ENCODE results near the gene CEP350.

Gene CEP350

GRCh38 chr1:180141381-180141934, 186.8 kb downstream of the CEP350 start:
- H3K27me3 ChIP-seq (ENCODE audit: insufficient read depth, insufficient read length): no peaks in the 10 kb centered on the region
- no peaks in the 10 kb centered on the region for H3K9me3 ChIP-seq (ENCODE audit: insufficient read depth, low read length)
- TF ChIP-seq SUZ12 (IDR thresholded peaks at IDR 0.05; ENCODE audit: extremely low read depth, insufficient read depth, insufficient read length): no peak
- no peak for TF ChIP-seq ZNF274 (IDR thresholded peaks at IDR 0.05; ENCODE audit: low read depth, low read length)
- no peak for DNase-seq (ENCODE audit: low read depth, low spot score)
- H3K4me3 ChIP-seq (ENCODE audit: insufficient read length, low read depth): no peak overlapping the region
- H3K36me3 ChIP-seq (ENCODE audit: insufficient read depth, insufficient read length, low read length): no peaks in the 10 kb centered on the region
- H3K4me1 ChIP-seq (ENCODE audit: insufficient read depth, insufficient read length): no peaks in the 10 kb centered on the region
- no peak overlapping the region for H3K9ac ChIP-seq (ENCODE audit: insufficient read length, low read depth)

- Histone ChIP-seq H3K27me3 (ENCODE audit: insufficient read depth, insufficient read length) (no peaks in the 10 kb centered on the region), H3K36me3 (ENCODE audit: insufficient read depth, insufficient read length, low read length) (no peaks in the 10 kb centered on the region), H3K9ac (ENCODE audit: insufficient read length, low read depth) (no peak overlapping the region), H3K4me1 (ENCODE audit: insufficient read depth, insufficient read length) (no peaks in the 10 kb centered on the region), H3K4me3 (ENCODE audit: insufficient read length, low read depth) (no peak overlapping the region), H3K9me3 (ENCODE audit: insufficient read depth, low read length) (no peaks in the 10 kb centered on the region)
- DNase-seq (ENCODE audit: low read depth, low spot score): no peak
- no peak for TF ChIP-seq ZNF274 (IDR thresholded peaks at IDR 0.05; ENCODE audit: low read depth, low read length)
- no peak for TF ChIP-seq SUZ12 (IDR thresholded peaks at IDR 0.05; ENCODE audit: extremely low read depth, insufficient read depth, insufficient read length)
- TF ChIP-seq YY1 (IDR thresholded peaks at IDR 0.05; ENCODE audit: insufficient read depth, insufficient read length): no peak
Measured at GRCh38 chr1:180143359-180143758, 188.7 kb downstream of the CEP350 start.

- no peak overlapping the region for H3K4me3 ChIP-seq (ENCODE audit: insufficient read length, low read depth)
- TF ChIP-seq ZNF274 (IDR thresholded peaks at IDR 0.05; ENCODE audit: low read depth, low read length): no peak
- no peak for TF ChIP-seq YY1 (IDR thresholded peaks at IDR 0.05; ENCODE audit: insufficient read depth, insufficient read length)
- no peak for TF ChIP-seq SUZ12 (IDR thresholded peaks at IDR 0.05; ENCODE audit: extremely low read depth, insufficient read depth, insufficient read length)
- no peaks in the 10 kb centered on the region for H3K36me3 ChIP-seq (ENCODE audit: insufficient read depth, insufficient read length, low read length)
- peaks cover 3% of the 10 kb centered on the region for H3K27me3 ChIP-seq (ENCODE audit: insufficient read depth, insufficient read length)
- H3K4me1 ChIP-seq (ENCODE audit: insufficient read depth, insufficient read length): no peaks in the 10 kb centered on the region
- no peak overlapping the region for H3K9ac ChIP-seq (ENCODE audit: insufficient read length, low read depth)
- no peaks in the 10 kb centered on the region for H3K9me3 ChIP-seq (ENCODE audit: insufficient read depth, low read length)
- no peak for DNase-seq (ENCODE audit: low read depth, low spot score)
Measured at GRCh38 chr1:180144659-180145357, 190.2 kb downstream of the CEP350 start.

- no peaks in the 10 kb centered on the region for H3K9me3 ChIP-seq (ENCODE audit: insufficient read depth, low read length)
- DNase-seq (ENCODE audit: low read depth, low spot score): no peak
Measured at GRCh38 chr1:180145446-180145845, 190.8 kb downstream of the CEP350 start.

GRCh38 chr1:180150982-180151381, 196.4 kb downstream of the CEP350 start:
- no peaks in the 10 kb centered on the region for H3K9me3 ChIP-seq (ENCODE audit: insufficient read depth, low read length)
- H3K9ac ChIP-seq (ENCODE audit: insufficient read length, low read depth): no peak overlapping the region
- H3K4me3 ChIP-seq (ENCODE audit: insufficient read length, low read depth): no peak overlapping the region
- TF ChIP-seq ZNF274 (IDR thresholded peaks at IDR 0.05; ENCODE audit: low read depth, low read length) (no peak), SUZ12 (IDR thresholded peaks at IDR 0.05; ENCODE audit: extremely low read depth, insufficient read depth, insufficient read length) (no peak), YY1 (IDR thresholded peaks at IDR 0.05; ENCODE audit: insufficient read depth, insufficient read length) (no peak)
- no peak for DNase-seq (ENCODE audit: low read depth, low spot score)
- H3K4me1 ChIP-seq (ENCODE audit: insufficient read depth, insufficient read length): no peaks in the 10 kb centered on the region
- H3K27me3 ChIP-seq (ENCODE audit: insufficient read depth, insufficient read length): peaks cover 56% of the 10 kb centered on the region
- no peaks in the 10 kb centered on the region for H3K36me3 ChIP-seq (ENCODE audit: insufficient read depth, insufficient read length, low read length)

More at GRCh38 chr1:180145446-180145845, 190.8 kb downstream of the CEP350 start:
- peaks cover 5% of the 10 kb centered on the region for H3K27me3 ChIP-seq (ENCODE audit: insufficient read depth, insufficient read length)
- no peaks in the 10 kb centered on the region for H3K4me1 ChIP-seq (ENCODE audit: insufficient read depth, insufficient read length)
- no peaks in the 10 kb centered on the region for H3K36me3 ChIP-seq (ENCODE audit: insufficient read depth, insufficient read length, low read length)
- no peak overlapping the region for H3K9ac ChIP-seq (ENCODE audit: insufficient read length, low read depth)
- no peak for TF ChIP-seq ZNF274 (IDR thresholded peaks at IDR 0.05; ENCODE audit: low read depth, low read length)
- TF ChIP-seq SUZ12 (IDR thresholded peaks at IDR 0.05; ENCODE audit: extremely low read depth, insufficient read depth, insufficient read length): no peak
- TF ChIP-seq YY1 (IDR thresholded peaks at IDR 0.05; ENCODE audit: insufficient read depth, insufficient read length): no peak
- no peak overlapping the region for H3K4me3 ChIP-seq (ENCODE audit: insufficient read length, low read depth)

GRCh38 chr1:180151508-180151907, 196.9 kb downstream of the CEP350 start:
- Histone ChIP-seq H3K27me3 (ENCODE audit: insufficient read depth, insufficient read length) (peaks cover 61% of the 10 kb centered on the region), H3K4me3 (ENCODE audit: insufficient read length, low read depth) (no peak overlapping the region), H3K36me3 (ENCODE audit: insufficient read depth, insufficient read length, low read length) (no peaks in the 10 kb centered on the region), H3K9ac (ENCODE audit: insufficient read length, low read depth) (no peak overlapping the region), H3K4me1 (ENCODE audit: insufficient read depth, insufficient read length) (no peaks in the 10 kb centered on the region), H3K9me3 (ENCODE audit: insufficient read depth, low read length) (no peaks in the 10 kb centered on the region)
- DNase-seq (ENCODE audit: low read depth, low spot score): no peak
- no peak for TF ChIP-seq SUZ12 (IDR thresholded peaks at IDR 0.05; ENCODE audit: extremely low read depth, insufficient read depth, insufficient read length)
- no peak for TF ChIP-seq ZNF274 (IDR thresholded peaks at IDR 0.05; ENCODE audit: low read depth, low read length)
- no peak for TF ChIP-seq YY1 (IDR thresholded peaks at IDR 0.05; ENCODE audit: insufficient read depth, insufficient read length)

GRCh38 chr1:180152588-180152987, 198.0 kb downstream of the CEP350 start:
- peaks cover 67% of the 10 kb centered on the region for H3K27me3 ChIP-seq (ENCODE audit: insufficient read depth, insufficient read length)
- H3K9me3 ChIP-seq (ENCODE audit: insufficient read depth, low read length): no peaks in the 10 kb centered on the region
- no peak overlapping the region for H3K4me3 ChIP-seq (ENCODE audit: insufficient read length, low read depth)
- TF ChIP-seq SUZ12 (IDR thresholded peaks at IDR 0.05; ENCODE audit: extremely low read depth, insufficient read depth, insufficient read length) (no peak), ZNF274 (IDR thresholded peaks at IDR 0.05; ENCODE audit: low read depth, low read length) (no peak), YY1 (IDR thresholded peaks at IDR 0.05; ENCODE audit: insufficient read depth, insufficient read length) (no peak)
- no peak overlapping the region for H3K9ac ChIP-seq (ENCODE audit: insufficient read length, low read depth)
- no peak for DNase-seq (ENCODE audit: low read depth, low spot score)
- H3K4me1 ChIP-seq (ENCODE audit: insufficient read depth, insufficient read length): no peaks in the 10 kb centered on the region
- H3K36me3 ChIP-seq (ENCODE audit: insufficient read depth, insufficient read length, low read length): no peaks in the 10 kb centered on the region

Measured in NT2/D1 (cell line).